ENCODE data around the gene NR1D1. TPM values are rescaled to one million over a fixed set of nuclear protein-coding genes. Genes with fewer than 3 reads are reported as not detected.

Gene NR1D1
- total RNA-seq, 2 donors from 2014 or later = 10.3 to 29.1 TPM

- DNase-seq (ENCODE audit: low spot score) (no peak), ATAC-seq (ENCODE audit: insufficient number of reproducible peaks, low FRiP score, low read depth) (no peak)
- peak overlapping the region in 1 of 2 donors; percentile 65 for H3K27ac ChIP-seq
- H3K36me3 ChIP-seq = no peaks in the 10 kb centered on the region
- H3K4me3 ChIP-seq = no peak overlapping the region
- no peaks in the 10 kb centered on the region for H3K27me3 ChIP-seq (replicated peaks; ENCODE audit: insufficient read depth)
- peaks cover 27 to 42% of the 10 kb centered on the region in 2 donors for H3K4me1 ChIP-seq (ENCODE audit: control insufficient read depth in 1 of 2, low read depth in 2 of 2)
- H3K9me3 ChIP-seq = no peaks in the 10 kb centered on the region
- no peak for TF ChIP-seq CTCF (IDR thresholded peaks at IDR 0.05)
Measured at GRCh38 chr17:40061609-40062038, 38.8 kb downstream of the NR1D1 start.

- no peak for TF ChIP-seq CTCF (IDR thresholded peaks at IDR 0.05)
- Histone ChIP-seq H3K4me1 (ENCODE audit: control insufficient read depth in 1 of 2, low read depth in 2 of 2) (peaks cover 25 to 37% of the 10 kb centered on the region in 2 donors), H3K4me3 (no peak overlapping the region), H3K27ac (peak overlapping the region in 1 of 2 donors; percentile 65), H3K36me3 (no peaks in the 10 kb centered on the region), H3K9me3 (no peaks in the 10 kb centered on the region), H3K27me3 (replicated peaks; ENCODE audit: insufficient read depth) (no peaks in the 10 kb centered on the region)
- DNase-seq (ENCODE audit: low spot score) (no peak), ATAC-seq (ENCODE audit: insufficient number of reproducible peaks, low FRiP score, low read depth) (no peak)
Measured at GRCh38 chr17:40060887-40061608, 39.3 kb downstream of the NR1D1 start.

- Histone ChIP-seq H3K27me3 (replicated peaks; ENCODE audit: insufficient read depth) (no peaks in the 10 kb centered on the region), H3K9me3 (no peaks in the 10 kb centered on the region), H3K4me1 (ENCODE audit: control insufficient read depth in 1 of 2, low read depth in 2 of 2) (peaks cover 13 to 27% of the 10 kb centered on the region in 2 donors), H3K4me3 (no peak overlapping the region), H3K27ac (peak overlapping the region in 1 of 2 donors; percentile 43), H3K36me3 (no peaks in the 10 kb centered on the region)
- no peak for TF ChIP-seq CTCF (IDR thresholded peaks at IDR 0.05)
- ATAC-seq (ENCODE audit: insufficient number of reproducible peaks, low FRiP score, low read depth) (no peak), DNase-seq (ENCODE audit: low spot score) (no peak)
Measured at GRCh38 chr17:40059729-40060475, 40.5 kb downstream of the NR1D1 start.

- H3K4me3 ChIP-seq = no peak overlapping the region
- peak overlapping the region; percentile 43 to 63 for H3K27ac ChIP-seq
Measured at GRCh38 chr17:40058865-40059264, 41.5 kb downstream of the NR1D1 start.

More at GRCh38 chr17:40058865-40059264, 41.5 kb downstream of the NR1D1 start:
- peaks cover 6 to 17% of the 10 kb centered on the region in 2 donors for H3K4me1 ChIP-seq (ENCODE audit: control insufficient read depth in 1 of 2, low read depth in 2 of 2)
- no peak for ATAC-seq (ENCODE audit: insufficient number of reproducible peaks, low FRiP score, low read depth)
- H3K27me3 ChIP-seq (replicated peaks; ENCODE audit: insufficient read depth) = no peaks in the 10 kb centered on the region
- no peak for DNase-seq (ENCODE audit: low spot score)
- TF ChIP-seq CTCF (IDR thresholded peaks at IDR 0.05) = no peak
- H3K9me3 ChIP-seq = no peaks in the 10 kb centered on the region
- no peaks in the 10 kb centered on the region for H3K36me3 ChIP-seq

Measured in thoracic aorta (tissue), 2 donors.